ENCODE measurements around the gene RPTOR.
"Not testable (repeated sequence)": the region's sequence is repeated elsewhere in the genome, so short reads cannot be mapped to it uniquely, and the experiment has no call there.

The RPTOR gene

DNA sequence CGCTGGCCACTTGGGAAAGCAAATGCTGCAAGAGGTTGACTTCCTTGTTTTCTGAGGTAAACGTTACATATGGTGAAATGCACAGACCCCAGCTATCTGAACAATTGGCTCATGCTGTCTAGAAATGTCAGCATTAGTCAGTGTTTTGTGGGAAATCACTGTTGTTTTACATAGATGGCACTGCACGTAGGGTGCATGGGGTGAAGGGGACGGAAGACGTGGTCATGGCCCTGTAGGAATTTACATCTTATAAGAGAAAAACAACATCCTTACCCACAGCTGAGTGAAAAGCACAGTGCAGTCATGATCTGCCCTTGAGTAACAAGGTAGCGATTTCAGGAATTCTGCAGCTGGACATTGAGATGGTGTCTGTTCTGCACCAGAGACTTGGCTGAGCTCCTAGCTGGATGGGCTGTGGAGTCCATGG is 15.2 kb downstream of the RPTOR start:
- peaks cover 15% of the 10 kb centered on the region for H3K36me3 Mint-ChIP-seq
- H3K9me3 Mint-ChIP-seq = no peaks in the 10 kb centered on the region
- ATAC-seq (no peak), DNase-seq (ENCODE audit: low spot score in 2 of 2) (no peak)
- no peak overlapping the region for H3K4me3 Mint-ChIP-seq
- peaks cover 41% of the 10 kb centered on the region for H3K4me1 Mint-ChIP-seq
- peak overlapping the region; percentile 14 for H3K27ac Mint-ChIP-seq

- Mint-ChIP-seq H3K9me3 (no peaks in the 10 kb centered on the region), H3K27ac (peak overlapping the region; percentile 22), H3K36me3 (peaks cover 5% of the 10 kb centered on the region)
Measured at GRCh38 chr17:80561541-80562114, 17.0 kb downstream of the RPTOR start.

GRCh38 chr17:80564545-80564944 is 19.9 kb downstream of the RPTOR start:
- no peak for DNase-seq (ENCODE audit: low spot score in 2 of 2)
- Mint-ChIP-seq H3K27ac (no peak overlapping the region), H3K4me3 (no peak overlapping the region), H3K9me3 (no peaks in the 10 kb centered on the region), H3K4me1 (peaks cover 27% of the 10 kb centered on the region), H3K36me3 (peaks cover 3% of the 10 kb centered on the region)
- no peak for ATAC-seq

More at GRCh38 chr17:80561541-80562114, 17.0 kb downstream of the RPTOR start:
- peaks cover 35% of the 10 kb centered on the region for H3K4me1 Mint-ChIP-seq
- no peak overlapping the region for H3K4me3 Mint-ChIP-seq
- no peak for DNase-seq (ENCODE audit: low spot score in 2 of 2)
- ATAC-seq = no peak

GRCh38 chr17:80565343-80566053 is 20.9 kb downstream of the RPTOR start:
- ATAC-seq (no peak), DNase-seq (ENCODE audit: low spot score in 2 of 2) (no peak)
- H3K4me3 Mint-ChIP-seq = no peak overlapping the region
- peaks cover 31% of the 10 kb centered on the region for H3K4me1 Mint-ChIP-seq
- no peaks in the 10 kb centered on the region for H3K9me3 Mint-ChIP-seq
- H3K27ac Mint-ChIP-seq = no peak overlapping the region
- peaks cover 6% of the 10 kb centered on the region for H3K36me3 Mint-ChIP-seq

DNA sequence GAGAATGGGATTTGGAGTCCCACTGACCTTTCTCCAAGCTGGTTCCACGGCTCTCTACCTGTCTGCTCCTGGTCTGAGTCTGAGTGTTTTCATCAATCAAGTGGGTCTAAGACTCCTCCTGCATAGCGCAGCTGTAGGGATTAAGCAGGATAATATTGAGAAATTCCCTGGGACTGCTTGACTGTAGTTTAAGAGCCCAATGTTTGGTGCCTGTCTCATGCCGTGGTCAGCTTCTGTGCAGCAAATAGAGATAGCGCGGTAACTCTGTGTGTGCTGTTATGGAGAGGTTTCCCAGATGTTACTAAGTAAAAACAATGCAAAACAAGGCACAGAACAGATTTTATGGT is 21.4 kb downstream of the RPTOR start:
- DNase-seq (ENCODE audit: low spot score in 2 of 2) (no peak), ATAC-seq (no peak)
- Mint-ChIP-seq H3K27ac (no peak overlapping the region), H3K36me3 (peaks cover 6% of the 10 kb centered on the region), H3K9me3 (no peaks in the 10 kb centered on the region), H3K4me3 (no peak overlapping the region), H3K4me1 (peaks cover 31% of the 10 kb centered on the region)

- no peak overlapping the region for H3K4me3 Mint-ChIP-seq
- peaks cover 6% of the 10 kb centered on the region for H3K36me3 Mint-ChIP-seq
- DNase-seq (ENCODE audit: low spot score in 2 of 2) = no peak
- ATAC-seq = no peak
- H3K27ac Mint-ChIP-seq = peak overlapping the region; percentile 32
- H3K4me1 Mint-ChIP-seq = peaks cover 23% of the 10 kb centered on the region
- no peaks in the 10 kb centered on the region for H3K9me3 Mint-ChIP-seq
Measured at GRCh38 chr17:80568246-80568645, 23.6 kb downstream of the RPTOR start.

GRCh38 chr17:80569924-80570323 is 25.3 kb downstream of the RPTOR start:
- H3K27ac Mint-ChIP-seq = no peak overlapping the region
- ATAC-seq (no peak), DNase-seq (ENCODE audit: low spot score in 2 of 2) (no peak)
- H3K4me1 Mint-ChIP-seq = peaks cover 24% of the 10 kb centered on the region
- no peak overlapping the region for H3K4me3 Mint-ChIP-seq
- no peaks in the 10 kb centered on the region for H3K9me3 Mint-ChIP-seq
- peaks cover 6% of the 10 kb centered on the region for H3K36me3 Mint-ChIP-seq

GRCh38 chr17:80573701-80574100 is 29.1 kb downstream of the RPTOR start:
- H3K4me1 Mint-ChIP-seq = peaks cover 36% of the 10 kb centered on the region

GRCh38 chr17:80574496-80574895 is 29.9 kb downstream of the RPTOR start:
- ATAC-seq (no peak), DNase-seq (ENCODE audit: low spot score in 2 of 2) (no peak)
- Mint-ChIP-seq H3K4me1 (peaks cover 30% of the 10 kb centered on the region), H3K36me3 (peaks cover 6% of the 10 kb centered on the region), H3K4me3 (no peak overlapping the region), H3K27ac (no peak overlapping the region), H3K9me3 (no peaks in the 10 kb centered on the region)

More at GRCh38 chr17:80573701-80574100, 29.1 kb downstream of the RPTOR start:
- ATAC-seq = no peak
- DNase-seq (ENCODE audit: low spot score in 2 of 2) = no peak
- Mint-ChIP-seq H3K9me3 (no peaks in the 10 kb centered on the region), H3K27ac (no peak overlapping the region), H3K4me3 (no peak overlapping the region), H3K36me3 (peaks cover 6% of the 10 kb centered on the region)

DNA sequence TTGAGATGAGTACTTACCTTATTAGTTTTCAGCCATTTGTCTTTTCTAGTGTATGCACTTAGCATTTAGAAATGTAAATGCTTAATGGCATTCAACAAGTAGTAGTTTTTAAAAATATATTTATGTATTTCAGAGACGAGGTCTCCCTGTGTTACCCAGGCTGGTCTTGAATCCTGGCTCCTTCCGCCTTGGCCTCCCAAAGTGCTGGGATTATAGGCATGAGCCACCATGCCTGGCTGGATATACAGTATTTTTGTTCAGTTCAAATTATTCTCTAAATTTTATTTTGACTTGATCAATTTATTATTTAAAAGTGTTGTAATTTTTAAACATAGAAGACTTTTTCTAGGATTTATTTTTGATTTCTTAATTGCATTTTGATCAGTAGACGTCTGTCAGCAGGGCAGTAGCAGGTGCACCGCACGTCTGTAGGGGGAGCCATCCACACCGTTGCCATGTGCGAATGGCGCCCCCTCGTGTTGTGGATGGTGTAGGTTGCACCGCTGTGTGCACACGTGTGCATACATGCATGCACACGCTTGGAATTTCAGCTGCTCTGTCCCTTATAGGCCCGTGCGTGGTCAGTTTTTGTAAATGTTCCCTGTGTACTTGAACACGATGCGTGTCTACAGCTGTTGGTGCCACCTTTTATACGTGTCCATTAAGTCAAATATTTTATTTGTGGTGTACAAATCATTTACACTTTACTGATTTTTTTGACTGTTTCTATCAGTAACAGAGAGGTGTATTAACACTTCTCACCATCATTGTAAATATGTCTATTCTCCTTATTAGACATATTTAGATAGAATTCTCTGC is 30.6 kb downstream of the RPTOR start:
- Mint-ChIP-seq H3K27ac (no peak overlapping the region), H3K4me3 (no peak overlapping the region), H3K4me1 (peaks cover 24% of the 10 kb centered on the region), H3K9me3 (no peaks in the 10 kb centered on the region), H3K36me3 (peaks cover under 1% of the 10 kb centered on the region)
- ATAC-seq (peak; percentile 100), DNase-seq (ENCODE audit: low spot score in 2 of 2) (peak; percentile 93 to 94)

GRCh38 chr17:80577876-80578570 is 33.4 kb downstream of the RPTOR start:
- DNase-seq (ENCODE audit: low spot score in 2 of 2) (no peak), ATAC-seq (no peak)
- Mint-ChIP-seq H3K4me3 (no peak overlapping the region), H3K4me1 (peaks cover 35% of the 10 kb centered on the region), H3K36me3 (peaks cover 8% of the 10 kb centered on the region), H3K27ac (no peak overlapping the region), H3K9me3 (no peaks in the 10 kb centered on the region)

DNA sequence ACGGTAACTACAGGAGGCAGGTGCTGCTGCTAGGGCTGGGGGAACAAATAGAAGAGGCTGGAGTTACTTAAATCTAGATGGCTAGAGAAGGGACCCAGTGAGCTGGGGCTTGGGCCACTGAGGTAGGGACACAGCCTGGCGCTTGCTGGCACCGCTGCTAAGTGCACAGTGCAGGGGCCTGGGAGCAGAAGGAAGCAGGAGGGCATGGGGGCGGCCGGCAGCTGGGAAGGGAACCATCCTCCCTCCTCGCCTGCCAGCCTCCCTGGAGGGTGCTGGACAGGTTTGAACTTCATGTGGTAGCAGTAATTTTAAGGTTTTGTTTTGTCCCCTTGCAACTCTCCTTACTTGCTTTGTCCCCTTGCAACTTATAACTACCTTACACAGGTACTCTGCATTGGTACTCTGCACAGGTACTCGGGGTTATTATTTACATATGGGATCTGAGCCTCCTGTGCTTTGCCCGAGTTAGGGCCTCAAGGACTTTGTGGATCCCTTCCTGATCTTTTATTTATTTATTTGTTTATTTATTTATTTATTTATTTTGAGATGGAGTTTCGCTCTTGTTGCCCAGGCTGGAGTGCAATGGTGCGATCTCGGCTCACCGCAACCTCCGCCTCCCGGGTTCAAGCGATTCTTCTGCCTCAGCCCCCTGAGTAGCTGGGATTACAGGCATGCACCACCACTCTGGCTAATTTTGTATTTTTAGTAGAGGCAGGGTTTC is 34.2 kb downstream of the RPTOR start:
- not testable (repeated sequence) for H3K36me3 Mint-ChIP-seq; DNase-seq (ENCODE audit: low spot score in 2 of 2); H3K27ac Mint-ChIP-seq; H3K4me3 Mint-ChIP-seq; ATAC-seq; H3K9me3 Mint-ChIP-seq
- peaks cover 36% of the 10 kb centered on the region for H3K4me1 Mint-ChIP-seq

GRCh38 chr17:80582165-80582564 is 37.5 kb downstream of the RPTOR start:
- Mint-ChIP-seq H3K36me3 (peaks cover 8% of the 10 kb centered on the region), H3K4me3 (no peak overlapping the region), H3K4me1 (peaks cover 44% of the 10 kb centered on the region), H3K27ac (no peak overlapping the region), H3K9me3 (no peaks in the 10 kb centered on the region)
- ATAC-seq (no peak), DNase-seq (ENCODE audit: low spot score in 2 of 2) (no peak)

GRCh38 chr17:80584176-80584905 is 39.7 kb downstream of the RPTOR start:
- Mint-ChIP-seq H3K27ac (no peak overlapping the region), H3K9me3 (no peaks in the 10 kb centered on the region), H3K4me3 (no peak overlapping the region), H3K36me3 (peaks cover 8% of the 10 kb centered on the region), H3K4me1 (peaks cover 39% of the 10 kb centered on the region)
- DNase-seq (ENCODE audit: low spot score in 2 of 2) = no peak
- no peak for ATAC-seq

All from stimulated activated effector memory CD8-positive, alpha-beta T cell treated with anti-CD3 and anti-CD28 coated beads, Interleukin-12 subunit alpha, Interleukin-12 subunit beta, amount 100 ng/mL, for 72 hours (primary cell).